SK-N-SH (cell line): ENCODE data around the gene GSG1L. TPM values are rescaled to one million over a fixed set of nuclear protein-coding genes. Genes with fewer than 3 reads are reported as not detected.

Source experiments
- CTCF ChIA-PET: fragments of 300-600, 350-600 bp; formaldehyde crosslinking; extraction: SDS; loops from one replicate; lab custom pipeline; 2021; lab: Yijun Ruan, JAX
- POLR2A ChIA-PET: fragments of 350-600 bp; sonication (Branson Sonifier 250); formaldehyde crosslinking; extraction: SDS; loops from one replicate; lab custom pipeline; 2020; ENCODE audit warnings: antibody characterized with exemption, inconsistent platforms; lab: Yijun Ruan, JAX
- DNase-seq: peaks from one replicate; pipeline ENCODE4 v3.0.0; 2012
- H2AFZ ChIP-seq: fragments of 200-600 bp; sonication (generic); 2 replicates; pipeline ENCODE4 v1.8.1; 2016; ENCODE audit warnings: antibody characterized with exemption, mild to moderate bottlenecking, low read depth
- H3F3A ChIP-seq: fragments of 200-600 bp; sonication (generic); replicated peaks from 2 replicates; pipeline ENCODE3; 2016; ENCODE audit warnings: antibody characterized with exemption, mild to moderate bottlenecking; ENCODE audit not compliant: insufficient read depth
- H3K27ac ChIP-seq, 2 experiments: fragments of 200-500 bp in 1 of 2; fragments of 200-600 bp in 1 of 2; sonication (Bioruptor generic) in 1 of 2; sonication (generic), shearing (Covaris generic) in 1 of 2; 2 replicates each; pipeline versions ENCODE4 v1.5.1 to v1.6.1; 2014 to 2016; ENCODE audit warnings: low read depth in 2 of 2, inconsistent platforms in 1 of 2, low read length in 1 of 2, mild to moderate bottlenecking in 1 of 2, mixed read lengths in 1 of 2
- H3K27me3 ChIP-seq: fragments of 200-600 bp; sonication (generic), shearing (Covaris generic); 2 replicates; pipeline ENCODE4 v1.6.1; 2016; ENCODE audit warnings: mixed run types; ENCODE audit not compliant: insufficient read depth
- H3K36me3 ChIP-seq, 2 experiments: fragments of 200-500 bp in 1 of 2; fragments of 200-600 bp in 1 of 2; sonication (Bioruptor generic) in 1 of 2; sonication (generic) in 1 of 2; replicated peaks in 1 of 2; 2 replicates each; pipeline versions ENCODE3 to v1.5.1; 2014 to 2016; ENCODE audit warnings: low read length in 1 of 2, mild to moderate bottlenecking in 1 of 2; ENCODE audit not compliant: insufficient read depth in 2 of 2, control insufficient read depth in 1 of 2
- H3K4me1 ChIP-seq, 2 experiments: fragments of 200-500 bp in 1 of 2; fragments of 200-600 bp in 1 of 2; sonication (Bioruptor generic) in 1 of 2; sonication (generic), shearing (Covaris generic) in 1 of 2; 2 replicates each; pipeline versions ENCODE4 v1.5.1 to v1.6.1; 2014 to 2016; ENCODE audit warnings: low read depth in 1 of 2, low read length in 1 of 2, mixed run types in 1 of 2; ENCODE audit not compliant: insufficient read depth in 2 of 2, control insufficient read depth in 1 of 2
- H3K4me2 ChIP-seq: fragments of 200-600 bp; sonication (generic), shearing (Covaris generic); 2 replicates; pipeline ENCODE4 v1.6.1; 2017; ENCODE audit warnings: mixed run types
- H3K4me3 ChIP-seq, 2 experiments: fragments of 200-500 bp in 1 of 2; fragments of 200-600 bp in 1 of 2; sonication (Bioruptor generic) in 1 of 2; sonication (generic), shearing (Covaris generic) in 1 of 2; 2 replicates each; pipeline versions ENCODE4 v1.5.1 to v1.8.1; 2014 to 2016; ENCODE audit warnings: low read depth in 2 of 2, inconsistent platforms in 1 of 2, low read length in 1 of 2, mild to moderate bottlenecking in 1 of 2, mixed read lengths in 1 of 2, moderate library complexity in 1 of 2
- H3K79me2 ChIP-seq: fragments of 200-600 bp; sonication (generic); 2 replicates; pipeline ENCODE4 v1.8.1; 2017; ENCODE audit warnings: mild to moderate bottlenecking; ENCODE audit not compliant: insufficient read depth
- H3K9ac ChIP-seq: fragments of 200-600 bp; sonication (generic); 2 replicates; pipeline ENCODE4 v1.6.1; 2017; ENCODE audit warnings: mixed run types
- H3K9me2 ChIP-seq: fragments of 200-600 bp; sonication (generic); 2 replicates; pipeline ENCODE4 v1.6.1; 2017; ENCODE audit warnings: mixed run types
- H3K9me3 ChIP-seq: fragments of 200-600 bp; sonication (generic); 2 replicates; pipeline ENCODE4 v1.6.1; 2017; ENCODE audit warnings: mixed run types, mild to moderate bottlenecking, moderate library complexity
- H4K20me1 ChIP-seq: fragments of 200-600 bp; sonication (generic); 2 replicates; pipeline ENCODE4 v1.6.1; 2017; ENCODE audit warnings: mild to moderate bottlenecking, mixed run types; ENCODE audit not compliant: insufficient read depth
- CHD2 ChIP-seq: fragments of 150-350 bp; IDR thresholded peaks from 2 replicates; pipeline ENCODE4 v1.6.1; 2018; ENCODE audit warnings: low read length; ENCODE audit not compliant: partially characterized antibody
- ELF1 ChIP-seq: IDR thresholded peaks from 2 replicates; pipeline ENCODE4 v1.4.0; 2012
- EP300 ChIP-seq, 2 experiments: IDR thresholded peaks; 2 replicates each; pipeline versions ENCODE4 v1.4.0 to v1.6.1; 2012; ENCODE audit warnings: borderline replicate concordance in 1 of 2, low read depth in 1 of 2, low read length in 1 of 2
- EZH2phosphoT487 ChIP-seq: fragments of 200-600 bp; sonication (generic); IDR thresholded peaks from 2 replicates; pipeline ENCODE4 v1.6.1; 2017; ENCODE audit warnings: low read depth, mixed run types, mild to moderate bottlenecking, antibody characterized with exemption, moderate library complexity, borderline replicate concordance
- FOXJ3 ChIP-seq: sonication (generic); formaldehyde crosslinking; IDR thresholded peaks from 2 replicates; pipeline ENCODE4 v1.5.1; 2020; ENCODE audit warnings: mild to moderate bottlenecking, missing genetic modification reagents
- GATA2 ChIP-seq: sonication (generic); formaldehyde crosslinking; IDR thresholded peaks from 2 replicates; pipeline ENCODE4 v1.5.0; 2020; ENCODE audit warnings: mild to moderate bottlenecking, missing genetic modification reagents
- JUND ChIP-seq: IDR thresholded peaks from 2 replicates; pipeline ENCODE4 v1.4.0; 2012
- MXI1 ChIP-seq: IDR thresholded peaks from 2 replicates; pipeline ENCODE4 v1.6.1; 2012; ENCODE audit warnings: mild to moderate bottlenecking, low read depth, low read length, improper control_type of control experiment
- NRF1 ChIP-seq: IDR thresholded peaks from 2 replicates; pipeline ENCODE4 v1.6.1; 2012; ENCODE audit warnings: low read depth, mild to moderate bottlenecking, low read length
- RFX5 ChIP-seq: IDR thresholded peaks from 2 replicates; pipeline ENCODE4 v1.6.1; 2012; ENCODE audit warnings: mild to moderate bottlenecking, improper control_type of control experiment, low read length
- RXRA ChIP-seq: IDR thresholded peaks from 2 replicates; pipeline ENCODE4 v1.4.0; 2012; ENCODE audit warnings: low read depth, mild to moderate bottlenecking, borderline replicate concordance
- SIN3A ChIP-seq: IDR thresholded peaks from 2 replicates; pipeline ENCODE4 v1.6.1; 2012; ENCODE audit warnings: low read depth, mild to moderate bottlenecking, low read length, moderate library complexity, borderline replicate concordance
- SMC3 ChIP-seq: IDR thresholded peaks from 2 replicates; pipeline ENCODE4 v1.6.1; 2012; ENCODE audit warnings: low read depth, low read length, improper control_type of control experiment
- TCF12 ChIP-seq: IDR thresholded peaks from 2 replicates; pipeline ENCODE4 v1.4.0; 2012
- TEAD4 ChIP-seq: IDR thresholded peaks from 2 replicates; pipeline ENCODE4 v1.4.0; 2012; ENCODE audit warnings: mild to moderate bottlenecking, borderline replicate concordance; ENCODE audit not compliant: insufficient read depth
- WGBS: methylation state at CpG from one replicate; pipeline ENCODE4 v1.1.6; 2017; ENCODE audit warnings: low lambda C conversion rate; 5-methylcytosine and 5-hydroxymethylcytosine counted together
- polyA plus RNA-seq, 3 experiments: library from polyadenylated mRNA; depleted of rRNA; stranded (reverse); fragments of >200 nt; gene quantifications; 2 replicates each; pipeline ENCODE4 v1.2.3, GENCODE V29; 2012
- TF ChIP-seq, protein P1 (sequence below): fragments of 200-600 bp; sonication (generic); IDR thresholded peaks from 2 replicates; pipeline ENCODE4 v1.6.1; 2017; ENCODE audit warnings: antibody characterized with exemption, mild to moderate bottlenecking, moderate library complexity
- TF ChIP-seq, protein P2 (sequence below): fragments of 150-350 bp; IDR thresholded peaks from 2 replicates; pipeline ENCODE4 v1.6.1; 2017; ENCODE audit warnings: antibody characterized with exemption, low read length, low read depth, borderline replicate concordance

The GSG1L gene
- polyA plus RNA-seq, 1 of the 3 experiments (the other 2 are of a cell fraction): not detected

DNA sequence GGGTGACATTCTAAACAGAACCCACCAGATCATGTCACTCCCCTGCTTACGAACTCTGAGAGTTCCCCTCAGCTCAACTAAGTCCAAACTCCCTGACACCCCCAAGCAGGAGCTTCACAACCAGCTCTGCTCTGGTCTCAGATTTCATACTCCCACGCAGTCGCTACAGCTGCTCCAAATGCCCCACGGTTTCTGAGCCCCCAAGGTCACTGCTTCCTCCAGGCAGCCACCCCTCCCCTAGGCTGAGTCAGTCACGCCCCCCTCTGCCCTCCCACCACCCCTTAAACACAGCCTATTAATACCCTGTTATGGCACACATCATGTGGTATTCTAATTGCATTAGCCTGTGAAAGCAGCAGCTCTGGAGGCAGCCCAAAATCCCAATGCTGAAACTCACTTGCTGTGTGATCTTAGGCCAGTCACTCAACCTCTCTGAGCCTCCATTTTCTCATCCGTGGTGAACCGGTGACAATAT lies 51.5 kb downstream of the GSG1L start:
- Histone ChIP-seq H3K9ac (no peak overlapping the region), H3K79me2 (no peaks in the 10 kb centered on the region), H3K4me3 (no peak overlapping the region), H3K36me3 (no peaks in the 10 kb centered on the region), H3K9me3 (no peaks in the 10 kb centered on the region), H3K27ac (no peak overlapping the region), H3K4me1 (no peaks in the 10 kb centered on the region; a peak in 1 of 4 replicates), H2AFZ (no peak overlapping the region), H4K20me1 (no peaks in the 10 kb centered on the region), H3K4me2 (no peak overlapping the region), H3F3A (no peaks in the 10 kb centered on the region), H3K9me2 (no peaks in the 10 kb centered on the region), H3K27me3 (no peaks in the 10 kb centered on the region)
- DNase-seq: no peak
- ChIA-PET POLR2A (no interaction called here), CTCF (interaction anchor here (1.4 kb wide), 1 partner anchor 17 kb away, joined by 3 read pairs; no protein-coding TSS in a partner anchor)
- WGBS: 48% methylated on average over 7 of the region's 7 CpGs
- TF ChIP-seq TCF12 (no peak), SMC3 (no peak), NRF1 (no peak)

DNA sequence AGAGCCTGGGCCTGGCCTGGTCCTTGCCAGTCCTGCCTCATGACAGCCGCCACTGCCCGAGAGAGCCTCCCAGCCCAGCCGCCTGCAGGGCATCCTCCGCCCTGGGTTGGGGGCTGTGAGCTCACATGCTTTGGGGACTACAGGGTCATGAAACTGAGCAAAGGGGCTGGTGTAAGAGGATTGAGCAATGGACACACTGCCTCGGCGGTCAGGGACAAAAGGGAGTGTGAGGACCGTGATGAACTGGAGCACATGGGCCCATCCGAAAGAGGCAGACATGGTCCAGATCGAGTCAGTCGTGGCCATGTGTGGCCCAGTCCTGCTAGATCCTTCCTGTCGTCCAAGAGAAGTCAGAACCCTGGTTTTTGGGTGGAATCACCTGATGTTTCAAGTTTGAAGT lies 52.3 kb downstream of the GSG1L start:
- no peaks in the 10 kb centered on the region for H3F3A ChIP-seq
- H3K9me2 ChIP-seq: no peaks in the 10 kb centered on the region
- no peak overlapping the region for H2AFZ ChIP-seq
- H3K9ac ChIP-seq: no peak overlapping the region
- no peaks in the 10 kb centered on the region; a peak in 1 of 4 replicates for H3K4me1 ChIP-seq
- 51% methylated on average over 8 of the region's 11 CpGs for WGBS
- H3K9me3 ChIP-seq: no peaks in the 10 kb centered on the region
- H3K4me2 ChIP-seq: no peak overlapping the region
- H3K79me2 ChIP-seq: no peaks in the 10 kb centered on the region
- no peak overlapping the region for H3K27ac ChIP-seq
- no peak for TF ChIP-seq FOXJ3 (CRISPR knock-in tag)
- TF ChIP-seq EZH2phosphoT487: no peak
- no peak for TF ChIP-seq NRF1
- no peak for TF ChIP-seq RFX5
- TF ChIP-seq JUND: no peak
- no peak for TF ChIP-seq GATA2
- TF ChIP-seq SIN3A: no peak
- no peak for TF ChIP-seq ELF1
- POLR2A ChIA-PET: no interaction called here
- CTCF ChIA-PET: interaction anchor here (0.9 to 1.4 kb wide), 2 partner anchors 17 to 51 kb away, joined by 3 read pairs; no protein-coding TSS in a partner anchor
- no peaks in the 10 kb centered on the region for H4K20me1 ChIP-seq
- DNase-seq: no peak
- H3K4me3 ChIP-seq: no peak overlapping the region
- H3K27me3 ChIP-seq: no peaks in the 10 kb centered on the region
- no peaks in the 10 kb centered on the region for H3K36me3 ChIP-seq

DNA sequence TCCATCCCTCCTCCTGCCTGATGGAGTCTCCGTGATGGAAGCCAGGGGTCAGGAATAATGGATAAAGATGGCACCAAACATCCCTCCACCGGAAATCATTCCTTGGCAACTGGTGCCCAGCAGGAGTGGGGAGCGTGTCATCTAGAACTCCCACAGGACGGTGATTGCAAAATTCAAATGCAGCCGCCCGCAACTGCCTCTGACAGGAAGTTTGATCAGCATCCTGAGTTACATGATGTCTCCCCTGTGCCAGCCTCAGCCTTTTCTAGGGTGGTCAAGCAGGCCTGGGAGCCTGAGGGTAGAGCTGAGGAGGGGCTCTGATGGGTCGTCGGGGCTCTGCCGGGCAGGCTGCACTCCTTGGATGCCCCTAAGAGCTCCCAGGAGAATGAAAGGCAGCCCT lies 52.8 kb downstream of the GSG1L start:
- H3K9me2 ChIP-seq: no peaks in the 10 kb centered on the region
- ChIA-PET POLR2A (no interaction called here), CTCF (interaction anchor here (0.9 to 1.4 kb wide), 3 partner anchors 10 to 51 kb away, joined by 3 read pairs; no protein-coding TSS in a partner anchor)
- no peaks in the 10 kb centered on the region; a peak in 1 of 4 replicates for H3K4me1 ChIP-seq
- no peaks in the 10 kb centered on the region for H3K9me3 ChIP-seq
- WGBS: 38% methylated on average over 7 of the region's 9 CpGs
- H3K4me3 ChIP-seq: no peak overlapping the region
- no peak overlapping the region for H3K4me2 ChIP-seq
- no peaks in the 10 kb centered on the region for H3K27me3 ChIP-seq
- H4K20me1 ChIP-seq: no peaks in the 10 kb centered on the region
- no peak overlapping the region for H2AFZ ChIP-seq
- H3K36me3 ChIP-seq: no peaks in the 10 kb centered on the region
- H3F3A ChIP-seq: no peaks in the 10 kb centered on the region
- TF ChIP-seq FOXJ3 (CRISPR knock-in tag): no peak
- TF ChIP-seq EP300 (IDR thresholded peaks at IDR 0.05; ENCODE audit: borderline replicate concordance in 1 of 2, low read depth in 1 of 2, low read length in 1 of 2): no peak
- no peak for TF ChIP-seq NRF1
- no peak for TF ChIP-seq TEAD4
- TF ChIP-seq MXI1: no peak
- TF ChIP-seq, protein P1, sequence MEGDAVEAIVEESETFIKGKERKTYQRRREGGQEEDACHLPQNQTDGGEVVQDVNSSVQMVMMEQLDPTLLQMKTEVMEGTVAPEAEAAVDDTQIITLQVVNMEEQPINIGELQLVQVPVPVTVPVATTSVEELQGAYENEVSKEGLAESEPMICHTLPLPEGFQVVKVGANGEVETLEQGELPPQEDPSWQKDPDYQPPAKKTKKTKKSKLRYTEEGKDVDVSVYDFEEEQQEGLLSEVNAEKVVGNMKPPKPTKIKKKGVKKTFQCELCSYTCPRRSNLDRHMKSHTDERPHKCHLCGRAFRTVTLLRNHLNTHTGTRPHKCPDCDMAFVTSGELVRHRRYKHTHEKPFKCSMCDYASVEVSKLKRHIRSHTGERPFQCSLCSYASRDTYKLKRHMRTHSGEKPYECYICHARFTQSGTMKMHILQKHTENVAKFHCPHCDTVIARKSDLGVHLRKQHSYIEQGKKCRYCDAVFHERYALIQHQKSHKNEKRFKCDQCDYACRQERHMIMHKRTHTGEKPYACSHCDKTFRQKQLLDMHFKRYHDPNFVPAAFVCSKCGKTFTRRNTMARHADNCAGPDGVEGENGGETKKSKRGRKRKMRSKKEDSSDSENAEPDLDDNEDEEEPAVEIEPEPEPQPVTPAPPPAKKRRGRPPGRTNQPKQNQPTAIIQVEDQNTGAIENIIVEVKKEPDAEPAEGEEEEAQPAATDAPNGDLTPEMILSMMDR: no peak
- TF ChIP-seq CHD2: no peak
- no peak for TF ChIP-seq RXRA
- TF ChIP-seq, protein P2, sequence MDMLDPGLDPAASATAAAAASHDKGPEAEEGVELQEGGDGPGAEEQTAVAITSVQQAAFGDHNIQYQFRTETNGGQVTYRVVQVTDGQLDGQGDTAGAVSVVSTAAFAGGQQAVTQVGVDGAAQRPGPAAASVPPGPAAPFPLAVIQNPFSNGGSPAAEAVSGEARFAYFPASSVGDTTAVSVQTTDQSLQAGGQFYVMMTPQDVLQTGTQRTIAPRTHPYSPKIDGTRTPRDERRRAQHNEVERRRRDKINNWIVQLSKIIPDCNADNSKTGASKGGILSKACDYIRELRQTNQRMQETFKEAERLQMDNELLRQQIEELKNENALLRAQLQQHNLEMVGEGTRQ: no peak
- no peaks in the 10 kb centered on the region for H3K79me2 ChIP-seq
- H3K27ac ChIP-seq: no peak overlapping the region
- no peak overlapping the region for H3K9ac ChIP-seq
- DNase-seq: no peak
